ENCODE data around the gene TMEM81.

TMEM81 gene

GRCh38 chr1:205076245-205076761 lies 8.0 kb downstream of the TMEM81 start:
- no peak for DNase-seq (ENCODE audit: low spot score)

GRCh38 chr1:205075642-205076155 lies 8.6 kb downstream of the TMEM81 start:
- no peak for DNase-seq (ENCODE audit: low spot score)

GRCh38 chr1:205074513-205074912 lies 9.7 kb downstream of the TMEM81 start:
- no peak for DNase-seq (ENCODE audit: low spot score)

- DNase-seq (ENCODE audit: low spot score) = no peak
Measured at GRCh38 chr1:205074084-205074483, 10.2 kb downstream of the TMEM81 start.

GRCh38 chr1:205073511-205073910 lies 10.7 kb downstream of the TMEM81 start:
- no peak for DNase-seq (ENCODE audit: low spot score)

- DNase-seq (ENCODE audit: low spot score) = no peak
Measured at GRCh38 chr1:205072881-205073280, 11.4 kb downstream of the TMEM81 start.

- DNase-seq (ENCODE audit: low spot score) = no peak
Measured at GRCh38 chr1:205072286-205072685, 12.0 kb downstream of the TMEM81 start.

GRCh38 chr1:205071801-205072200 lies 12.5 kb downstream of the TMEM81 start:
- DNase-seq (ENCODE audit: low spot score) = no peak

- DNase-seq (ENCODE audit: low spot score) = no peak
Measured at GRCh38 chr1:205071028-205071409, 13.2 kb downstream of the TMEM81 start.

- DNase-seq (ENCODE audit: low spot score) = no peak
Measured at GRCh38 chr1:205069371-205070125, 14.7 kb downstream of the TMEM81 start.

GRCh38 chr1:205068457-205069040 lies 15.7 kb downstream of the TMEM81 start:
- DNase-seq (ENCODE audit: low spot score) = peak; percentile 38

- no peak for DNase-seq (ENCODE audit: low spot score)
Measured at GRCh38 chr1:205068001-205068400, 16.3 kb downstream of the TMEM81 start.

GRCh38 chr1:205067031-205067430 lies 17.2 kb downstream of the TMEM81 start:
- no peak for DNase-seq (ENCODE audit: low spot score)

- DNase-seq (ENCODE audit: low spot score) = no peak
Measured at GRCh38 chr1:205066141-205066818, 18.0 kb downstream of the TMEM81 start.

GRCh38 chr1:205065666-205066065 lies 18.6 kb downstream of the TMEM81 start:
- DNase-seq (ENCODE audit: low spot score) = no peak

GRCh38 chr1:205064741-205065316 lies 19.4 kb downstream of the TMEM81 start:
- DNase-seq (ENCODE audit: low spot score) = no peak

GRCh38 chr1:205064301-205064700 lies 20.0 kb downstream of the TMEM81 start:
- DNase-seq (ENCODE audit: low spot score) = no peak

- DNase-seq (ENCODE audit: low spot score) = no peak
Measured at GRCh38 chr1:205062895-205063294, 21.4 kb downstream of the TMEM81 start.

GRCh38 chr1:205062319-205062718 lies 21.9 kb downstream of the TMEM81 start:
- no peak for DNase-seq (ENCODE audit: low spot score)

- peak; percentile 74 for DNase-seq (ENCODE audit: low spot score)
Measured at GRCh38 chr1:205061665-205062069, 22.6 kb downstream of the TMEM81 start.

- DNase-seq (ENCODE audit: low spot score) = no peak
Measured at GRCh38 chr1:205061227-205061626, 23.0 kb downstream of the TMEM81 start.

GRCh38 chr1:205060746-205061145 lies 23.5 kb downstream of the TMEM81 start:
- DNase-seq (ENCODE audit: low spot score) = no peak
